ENCODE measurements around the gene ZMYND8.

DNA sequence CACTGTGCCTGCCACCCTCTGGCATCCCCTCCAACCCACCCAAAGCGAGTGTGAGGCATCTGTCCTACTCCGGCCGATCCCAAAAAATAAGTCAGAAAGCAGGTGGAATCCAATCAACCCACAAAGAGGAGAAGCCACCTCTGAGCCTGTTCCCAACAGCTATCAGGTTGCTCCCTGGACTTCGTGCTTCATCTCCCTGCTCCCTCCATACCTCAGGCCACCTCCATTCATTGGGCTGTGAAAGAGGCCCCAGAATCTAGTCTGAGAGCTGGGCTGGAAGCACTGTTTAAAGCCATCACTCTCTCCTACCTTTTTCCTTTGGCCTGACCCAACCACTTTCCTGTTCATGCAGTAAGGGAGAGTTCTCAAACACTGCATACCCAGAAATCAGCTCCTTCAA, 106.1 kb downstream of the ZMYND8 start:
- TF ChIP-seq CTCF (IDR thresholded peaks at IDR 0.05): no peak
- TF ChIP-seq POLR2A (IDR thresholded peaks at IDR 0.05): no peak
